Measurements from ENCODE around the gene TBCB. TPM values are rescaled to one million over a fixed set of nuclear protein-coding genes. Genes with fewer than 3 reads are reported as not detected.

Gene TBCB
- total RNA-seq, 1 experiment from 2014 or later, result 141 TPM

- H3K4me1 ChIP-seq (ENCODE audit: control insufficient read depth in 1 of 2, insufficient read depth in 2 of 2, low read length in 2 of 2), result peaks cover 0 to 21% of the 10 kb centered on the region in 2 experiments; a peak in 2 of 4 replicates
- H3K9me2 ChIP-seq (ENCODE audit: insufficient read depth), result no peaks in the 10 kb centered on the region
- BruUV-seq (replicated peaks), result no TSS peak
- CTCF ChIA-PET, result no interaction called here
- peaks cover 10 to 28% of the 10 kb centered on the region in 2 experiments; a peak in 3 of 4 replicates for H3K36me3 ChIP-seq (ENCODE audit: control insufficient read depth in 1 of 2, insufficient read depth in 2 of 2, low read length in 2 of 2)
- no peak for DNase-seq (ENCODE audit: low read depth, low spot score)
- RAD21 ChIA-PET (ENCODE audit: low non-redundant PET in 1 of 2, low total read pairs in 2 of 2, uncharacterized antibody in 2 of 2, unreplicated experiment in 2 of 2), result no interaction called here
- POLR2A ChIA-PET, result no interaction called here
- H4K20me1 ChIP-seq (ENCODE audit: insufficient read depth), result no peaks in the 10 kb centered on the region
- TF ChIP-seq REST (IDR thresholded peaks at IDR 0.05; ENCODE audit: low read depth) (no peak), SP1 (IDR thresholded peaks at IDR 0.05; ENCODE audit: low read depth) (no peak), CBX3 (IDR thresholded peaks at IDR 0.05; ENCODE audit: low read depth) (no peak), EZH2 (IDR thresholded peaks at IDR 0.05) (no peak), EGR1 (IDR thresholded peaks at IDR 0.05; ENCODE audit: low read depth) (no peak), EZH2phosphoT487 (IDR thresholded peaks at IDR 0.05; ENCODE audit: borderline replicate concordance) (no peak), MAX (IDR thresholded peaks at IDR 0.05) (no peak), FOSL1 (IDR thresholded peaks at IDR 0.05; ENCODE audit: low read depth) (no peak), YY1 (IDR thresholded peaks at IDR 0.05; ENCODE audit: extremely low read depth, insufficient replicate concordance, low read depth, low read length) (no peak), ZBTB33 (IDR thresholded peaks at IDR 0.05; ENCODE audit: extremely low read depth, insufficient replicate concordance, low read length) (no peak), TCF7L2 (IDR thresholded peaks at IDR 0.05; ENCODE audit: borderline replicate concordance, extremely low read depth, insufficient read depth, insufficient read length) (no peak)
- intact Hi-C loops (cut with micrococcal nuclease), result no loop called here
- H3K9me3 ChIP-seq (ENCODE audit: control insufficient read depth in 1 of 2, insufficient read depth in 1 of 2, low read depth in 1 of 2, low read length in 2 of 2), result no peaks in the 10 kb centered on the region
- no peaks in the 10 kb centered on the region for H3K27me3 ChIP-seq (ENCODE audit: insufficient read depth, low read length)
- peak; percentile 61 for ATAC-seq
- H2AFZ ChIP-seq (ENCODE audit: low read depth, low read length, poor library complexity, severe bottlenecking), result no peak overlapping the region
- H3K4me2 ChIP-seq (ENCODE audit: low read length), result peak overlapping the region; percentile 32; the same call in 1 of the 2 replicates
- H3K9ac ChIP-seq (ENCODE audit: low read length), result no peak overlapping the region
- no peak overlapping the region for H3K27ac ChIP-seq (ENCODE audit: low read depth, low read length)
- no peak overlapping the region for H3K4me3 ChIP-seq (replicated peaks in 1 of 2; ENCODE audit: low read depth in 1 of 2, low read length in 2 of 2)
- H3K79me2 ChIP-seq (ENCODE audit: insufficient read depth, low read length), result no peaks in the 10 kb centered on the region
These were observed 11.3 kb upstream of the TBCB start for GRCh38 chr19:36103842-36104552.
